Neutrophil (primary cell): ENCODE measurements around the gene ADISSP.

Source experiments
- H3K27ac ChIP-seq: fragments of 200-600 bp; sonication (generic); 2 replicates; pipeline ENCODE4 v1.5.1; 2016; ENCODE audit warnings: mild to moderate bottlenecking, moderate library complexity
- H3K27me3 ChIP-seq: fragments of 200-600 bp; sonication (generic); 2 replicates; pipeline ENCODE4 v1.6.0; 2016; ENCODE audit warnings: mild to moderate bottlenecking
- H3K36me3 ChIP-seq: fragments of 200-600 bp; sonication (generic); 2 replicates; pipeline ENCODE4 v1.5.1; 2017
- H3K4me1 ChIP-seq, 2 experiments: fragments of 200-600 bp in 1 of 2; sonication (generic) in 1 of 2; 1 replicate in 1 of 2; 2 replicates in 1 of 2; pipeline versions ENCODE4 v1.5.1 to v1.6.1; 2013 to 2016; ENCODE audit warnings: low read depth in 1 of 2, low read length in 1 of 2, mild to moderate bottlenecking in 1 of 2, moderate library complexity in 1 of 2; ENCODE audit not compliant: control insufficient read depth in 1 of 2, insufficient read depth in 1 of 2
- H3K4me3 ChIP-seq, 2 experiments: fragments of 200-600 bp in 1 of 2; sonication (generic) in 1 of 2; 1 replicate in 1 of 2; 2 replicates in 1 of 2; pipeline ENCODE4 v1.5.1; 2013 to 2016; ENCODE audit warnings: low read depth in 1 of 2, low read length in 1 of 2, mild to moderate bottlenecking in 1 of 2, moderate library complexity in 1 of 2
- H3K9me3 ChIP-seq: fragments of 200-600 bp; sonication (generic); 2 replicates; pipeline ENCODE4 v1.5.1; 2016
- CTCF ChIP-seq: fragments of 200-600 bp; sonication (generic); IDR thresholded peaks from 2 replicates; pipeline ENCODE4 v1.5.1; 2016; ENCODE audit warnings: antibody characterized with exemption

ADISSP gene

GRCh38 chr20:3732327-3733118 is 35.0 kb downstream of the ADISSP start, which contains the start of gene HSPA12B:
HSPA12B (plus strand) TSS chr20:3732685; CDS start chr20:3738675, 5,990 bp downstream.
- no peaks in the 10 kb centered on the region for H3K9me3 ChIP-seq
- no peak within 1 kb of the TSS for H3K27ac ChIP-seq
- no peaks in the 10 kb centered on the region for H3K4me1 ChIP-seq
- no peak for TF ChIP-seq CTCF
- peaks cover 82% of the 10 kb centered on the region for H3K27me3 ChIP-seq
- no peaks in the 10 kb centered on the region for H3K36me3 ChIP-seq
- H3K4me3 ChIP-seq = no peak within 1 kb of the TSS

GRCh38 chr20:3731944-3732326 is 35.6 kb downstream of the ADISSP start:
- H3K4me3 ChIP-seq = no peak overlapping the region
- TF ChIP-seq CTCF = no peak
- H3K36me3 ChIP-seq = no peaks in the 10 kb centered on the region
- peaks cover 88% of the 10 kb centered on the region for H3K27me3 ChIP-seq
- no peak overlapping the region for H3K27ac ChIP-seq
- no peaks in the 10 kb centered on the region for H3K9me3 ChIP-seq
- H3K4me1 ChIP-seq = no peaks in the 10 kb centered on the region

- H3K36me3 ChIP-seq = no peaks in the 10 kb centered on the region
- TF ChIP-seq CTCF = no peak
- peaks cover 96% of the 10 kb centered on the region for H3K27me3 ChIP-seq
- no peaks in the 10 kb centered on the region for H3K9me3 ChIP-seq
- H3K4me1 ChIP-seq = no peaks in the 10 kb centered on the region
- H3K4me3 ChIP-seq = no peak overlapping the region
- H3K27ac ChIP-seq = no peak overlapping the region
Measured at GRCh38 chr20:3730803-3731672, 36.5 kb downstream of the ADISSP start.

GRCh38 chr20:3729811-3730540 is 37.6 kb downstream of the ADISSP start:
- H3K27me3 ChIP-seq = peaks cover 95% of the 10 kb centered on the region

More at GRCh38 chr20:3729811-3730540, 37.6 kb downstream of the ADISSP start:
- no peaks in the 10 kb centered on the region for H3K36me3 ChIP-seq
- no peaks in the 10 kb centered on the region for H3K9me3 ChIP-seq
- no peak overlapping the region for H3K27ac ChIP-seq
- no peaks in the 10 kb centered on the region for H3K4me1 ChIP-seq
- H3K4me3 ChIP-seq = no peak overlapping the region
- no peak for TF ChIP-seq CTCF
